H9 (cell line): ENCODE measurements around the gene CMTM7. TPM values are rescaled to one million over a fixed set of nuclear protein-coding genes. Genes with fewer than 3 reads are reported as not detected.

Experiments
- DNase-seq: peaks from one replicate; pipeline ENCODE4 v3.0.0-alpha.2; 2017
- H2AFZ ChIP-seq: one replicate; pipeline ENCODE4 v1.6.1; 2013; ENCODE audit warnings: mild to moderate bottlenecking, low read length, control low read depth, moderate library complexity
- H2AK5ac ChIP-seq: 2 replicates; pipeline ENCODE4 v1.6.1; 2013; ENCODE audit warnings: low read length, control low read depth, mixed read lengths; ENCODE audit not compliant: insufficient read length
- H2BK120ac ChIP-seq: one replicate; pipeline ENCODE4 v1.6.1; 2013; ENCODE audit warnings: low read depth, mild to moderate bottlenecking, low read length, control low read depth, inconsistent platforms; ENCODE audit not compliant: poor library complexity, severe bottlenecking
- H2BK12ac ChIP-seq: 2 replicates; pipeline ENCODE4 v1.6.1; 2013; ENCODE audit warnings: low read length, control low read depth, mixed read lengths, low read depth; ENCODE audit not compliant: insufficient read length
- H2BK15ac ChIP-seq: 2 replicates; pipeline ENCODE4 v1.6.1; 2013; ENCODE audit warnings: low read depth, low read length, control low read depth
- H2BK20ac ChIP-seq: one replicate; pipeline ENCODE4 v1.6.1; 2013; ENCODE audit warnings: low read depth, mild to moderate bottlenecking, low read length, control low read depth, inconsistent platforms; ENCODE audit not compliant: poor library complexity, severe bottlenecking
- H2BK5ac ChIP-seq: 2 replicates; pipeline ENCODE4 v1.6.1; 2013; ENCODE audit warnings: low read length, control low read depth, mixed read lengths; ENCODE audit not compliant: insufficient read length
- H3K14ac ChIP-seq: 2 replicates; pipeline ENCODE4 v1.6.1; 2013; ENCODE audit warnings: low read length, control low read depth; ENCODE audit not compliant: insufficient read depth
- H3K18ac ChIP-seq: 2 replicates; pipeline ENCODE4 v1.6.1; 2013; ENCODE audit warnings: low read depth, mild to moderate bottlenecking, mixed read lengths, low read length, control low read depth; ENCODE audit not compliant: insufficient read length
- H3K23ac ChIP-seq: 2 replicates; pipeline ENCODE4 v1.6.1; 2013; ENCODE audit warnings: low read length, control low read depth, mixed read lengths, low read depth; ENCODE audit not compliant: insufficient read length
- H3K23me2 ChIP-seq: 2 replicates; pipeline ENCODE4 v1.6.1; 2013; ENCODE audit warnings: low read depth, mild to moderate bottlenecking, mixed read lengths, low read length, control low read depth; ENCODE audit not compliant: insufficient read length, poor library complexity, severe bottlenecking
- H3K27ac ChIP-seq: 2 replicates; pipeline ENCODE4 v1.5.1; 2013; ENCODE audit warnings: low read length, control low read depth, mixed read lengths, low read depth; ENCODE audit not compliant: insufficient read length
- H3K27me3 ChIP-seq: 2 replicates; pipeline ENCODE4 v1.6.1; 2013; ENCODE audit warnings: low read length, control low read depth, inconsistent platforms; ENCODE audit not compliant: insufficient read depth
- H3K4ac ChIP-seq: 2 replicates; pipeline ENCODE4 v1.6.1; 2013; ENCODE audit warnings: low read depth, mild to moderate bottlenecking, control low read depth, inconsistent platforms, low read length, moderate library complexity
- H3K4me1 ChIP-seq: 2 replicates; pipeline ENCODE4 v1.6.1; 2013; ENCODE audit warnings: low read length, control low read depth, inconsistent platforms; ENCODE audit not compliant: insufficient read depth
- H3K4me2 ChIP-seq: 2 replicates; pipeline ENCODE4 v1.6.1; 2013; ENCODE audit warnings: low read length, control low read depth, mixed read lengths; ENCODE audit not compliant: insufficient read length, insufficient read depth
- H3K56ac ChIP-seq: 2 replicates; pipeline ENCODE4 v1.6.1; 2013; ENCODE audit warnings: low read depth, mild to moderate bottlenecking, mixed read lengths, low read length, control low read depth; ENCODE audit not compliant: insufficient read length
- H3K79me1 ChIP-seq: 2 replicates; pipeline ENCODE4 v1.6.1; 2013; ENCODE audit warnings: low read depth, mild to moderate bottlenecking, moderate library complexity, low read length, control low read depth, inconsistent platforms; ENCODE audit not compliant: insufficient read depth, poor library complexity, severe bottlenecking
- H3K79me2 ChIP-seq: 2 replicates; pipeline ENCODE4 v1.6.1; 2013; ENCODE audit warnings: low read length, control low read depth, inconsistent platforms; ENCODE audit not compliant: insufficient read depth
- H3K9ac ChIP-seq: 2 replicates; pipeline ENCODE4 v1.6.1; 2013; ENCODE audit warnings: low read length, control low read depth, mixed read lengths; ENCODE audit not compliant: insufficient read length; ENCODE audit errors: extremely low read depth
- H3K9me3 ChIP-seq: one replicate; pipeline ENCODE4 v1.6.1; 2013; ENCODE audit warnings: low read depth, low read length, inconsistent platforms; ENCODE audit not compliant: control insufficient read depth
- H3T11ph ChIP-seq: one replicate; pipeline ENCODE4 v1.6.1; 2013; ENCODE audit warnings: mild to moderate bottlenecking, low read length, control low read depth, inconsistent platforms
- H4K20me1 ChIP-seq: one replicate; pipeline ENCODE4 v1.6.1; 2013; ENCODE audit not compliant: control insufficient read depth, insufficient read length, insufficient read depth
- H4K5ac ChIP-seq: 2 replicates; pipeline ENCODE4 v1.6.1; 2013; ENCODE audit warnings: low read depth, mild to moderate bottlenecking, mixed read lengths, low read length, control low read depth; ENCODE audit not compliant: insufficient read length
- H4K8ac ChIP-seq: replicated peaks from 2 replicates; pipeline ENCODE4 v1.6.1; 2013; ENCODE audit warnings: low read length, control low read depth, mixed read lengths, low read depth; ENCODE audit not compliant: insufficient read length
- H4K91ac ChIP-seq: 2 replicates; pipeline ENCODE4 v1.6.1; 2013; ENCODE audit warnings: low read depth, mild to moderate bottlenecking, moderate library complexity, mixed read lengths, low read length, control low read depth; ENCODE audit not compliant: insufficient read length
- H3K27ac Mint-ChIP-seq, 3 experiments: 2 replicates in 2 of 3; 3 replicates in 1 of 3; pipeline ENCODE4 v1.8.0; 2020 to 2021; ENCODE audit warnings: mixed read lengths in 3 of 3, mild to moderate bottlenecking in 1 of 3, moderate library complexity in 1 of 3
- H3K27me3 Mint-ChIP-seq: 2 replicates; pipeline ENCODE4 v1.8.0; 2021; ENCODE audit warnings: low read depth, mild to moderate bottlenecking, moderate library complexity, mixed read lengths
- H3K36me3 Mint-ChIP-seq, 3 experiments: 2 replicates in 2 of 3; 3 replicates in 1 of 3; pipeline ENCODE4 v1.8.0; 2020 to 2021; ENCODE audit warnings: low read depth in 3 of 3, mixed read lengths in 3 of 3; ENCODE audit not compliant: insufficient read depth in 1 of 3
- H3K4me1 Mint-ChIP-seq, 2 experiments: 2 replicates each; pipeline ENCODE4 v1.8.0; 2020; ENCODE audit warnings: mixed read lengths in 2 of 2
- H3K4me3 Mint-ChIP-seq, 2 experiments: 2 replicates in 1 of 2; 3 replicates in 1 of 2; pipeline ENCODE4 v1.8.0; 2020 to 2021; ENCODE audit warnings: mild to moderate bottlenecking in 2 of 2, mixed read lengths in 2 of 2, moderate library complexity in 1 of 2
- H3K9me3 Mint-ChIP-seq, 2 experiments: 2 replicates in 1 of 2; 3 replicates in 1 of 2; pipeline ENCODE4 v1.8.0; 2020; ENCODE audit warnings: mild to moderate bottlenecking in 2 of 2, mixed read lengths in 2 of 2, moderate library complexity in 1 of 2
- WGBS: extraction: QIAGEN DNeasy Blood & Tissue Kit; methylation state at CpG from one replicate; pipeline ENCODE4 v1.1.7; 2013; ENCODE audit warnings: missing lambda C conversion rate, low lambda C conversion rate, mixed read lengths; ENCODE audit not compliant: insufficient read length; ENCODE audit errors: extremely low coverage; 5-methylcytosine and 5-hydroxymethylcytosine counted together
- total RNA-seq: library from RNA; stranded (reverse); gene quantifications from 2 replicates; pipeline ENCODE4 v1.2.1, GENCODE V29; 2021
- TF ChIP-seq, protein P1 (sequence below): fragments of 200-600 bp; sonication (generic); conservative IDR thresholded peaks from 3 replicates; pipeline ENCODE4 v1.8.0; 2021; ENCODE audit warnings: antibody characterized with exemption, mild to moderate bottlenecking

The CMTM7 gene
- total RNA-seq, 1 experiment from 2014 or later = 23.9 TPM

DNA sequence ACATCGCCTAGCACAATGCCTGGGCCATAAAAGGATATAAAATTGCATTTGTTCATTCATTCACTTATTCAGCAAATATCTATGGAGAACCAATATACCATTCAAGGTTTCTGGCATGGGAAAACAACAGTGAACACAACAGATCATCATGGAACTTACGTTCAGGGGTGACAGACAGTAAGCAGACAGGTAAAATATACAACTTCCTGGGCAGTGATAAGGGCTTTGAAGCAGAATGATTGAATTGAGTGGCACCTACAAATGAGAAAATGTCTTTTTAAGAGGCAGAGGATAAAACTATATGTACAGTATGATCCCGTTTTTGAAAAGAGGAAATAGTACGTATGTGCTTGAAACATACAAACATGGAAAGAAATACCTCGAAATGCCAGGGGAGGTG, 39.2 kb downstream of the CMTM7 start:
- no peaks in the 10 kb centered on the region; a peak in 1 of 7 replicates for H3K36me3 Mint-ChIP-seq
- H4K8ac ChIP-seq = no peak overlapping the region
- no peak overlapping the region for H3T11ph ChIP-seq
- H3K27ac ChIP-seq = no peak overlapping the region
- no peak overlapping the region for H3K4me2 ChIP-seq
- TF ChIP-seq, protein P1, sequence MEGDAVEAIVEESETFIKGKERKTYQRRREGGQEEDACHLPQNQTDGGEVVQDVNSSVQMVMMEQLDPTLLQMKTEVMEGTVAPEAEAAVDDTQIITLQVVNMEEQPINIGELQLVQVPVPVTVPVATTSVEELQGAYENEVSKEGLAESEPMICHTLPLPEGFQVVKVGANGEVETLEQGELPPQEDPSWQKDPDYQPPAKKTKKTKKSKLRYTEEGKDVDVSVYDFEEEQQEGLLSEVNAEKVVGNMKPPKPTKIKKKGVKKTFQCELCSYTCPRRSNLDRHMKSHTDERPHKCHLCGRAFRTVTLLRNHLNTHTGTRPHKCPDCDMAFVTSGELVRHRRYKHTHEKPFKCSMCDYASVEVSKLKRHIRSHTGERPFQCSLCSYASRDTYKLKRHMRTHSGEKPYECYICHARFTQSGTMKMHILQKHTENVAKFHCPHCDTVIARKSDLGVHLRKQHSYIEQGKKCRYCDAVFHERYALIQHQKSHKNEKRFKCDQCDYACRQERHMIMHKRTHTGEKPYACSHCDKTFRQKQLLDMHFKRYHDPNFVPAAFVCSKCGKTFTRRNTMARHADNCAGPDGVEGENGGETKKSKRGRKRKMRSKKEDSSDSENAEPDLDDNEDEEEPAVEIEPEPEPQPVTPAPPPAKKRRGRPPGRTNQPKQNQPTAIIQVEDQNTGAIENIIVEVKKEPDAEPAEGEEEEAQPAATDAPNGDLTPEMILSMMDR = no peak
- no peak overlapping the region for H3K23ac ChIP-seq
- H2BK5ac ChIP-seq = no peak overlapping the region
- DNase-seq = no peak
- H3K27ac Mint-ChIP-seq = no peak overlapping the region; a peak in 1 of 7 replicates
- no peak overlapping the region for H4K91ac ChIP-seq
- H2AK5ac ChIP-seq = no peak overlapping the region
- WGBS = no CpG with 5 or more reads among the region's 5 CpGs
- peak overlapping the region; percentile 26 for H3K56ac ChIP-seq
- H3K4me3 Mint-ChIP-seq = no peak overlapping the region
- no peak overlapping the region for H2BK12ac ChIP-seq
- H3K18ac ChIP-seq = no peak overlapping the region
- H3K4ac ChIP-seq = no peak overlapping the region
- H3K14ac ChIP-seq = no peak overlapping the region
- H2BK20ac ChIP-seq = no peak overlapping the region
- H2BK15ac ChIP-seq = no peak overlapping the region
- H4K20me1 ChIP-seq = no peaks in the 10 kb centered on the region
- H3K27me3 Mint-ChIP-seq = no peaks in the 10 kb centered on the region
- H3K9me3 ChIP-seq = no peaks in the 10 kb centered on the region
- no peaks in the 10 kb centered on the region for H3K4me1 ChIP-seq
- no peaks in the 10 kb centered on the region for H3K79me2 ChIP-seq
- H4K5ac ChIP-seq = no peak overlapping the region
- no peak overlapping the region for H2BK120ac ChIP-seq
- H3K23me2 ChIP-seq = no peaks in the 10 kb centered on the region
- H3K4me1 Mint-ChIP-seq = peaks cover 6 to 10% of the 10 kb centered on the region in 2 experiments
- no peaks in the 10 kb centered on the region for H3K9me3 Mint-ChIP-seq
- no peaks in the 10 kb centered on the region for H3K79me1 ChIP-seq
- no peaks in the 10 kb centered on the region for H3K27me3 ChIP-seq
- H3K9ac ChIP-seq = no peak overlapping the region
- no peak overlapping the region for H2AFZ ChIP-seq
